Right lobe of liver (tissue), 6 donors: ENCODE measurements around the gene TSPAN9. TPM values are rescaled to one million over a fixed set of nuclear protein-coding genes. Genes with fewer than 3 reads are reported as not detected.

Experiments
- ATAC-seq, 4 donors: fragments of 200-7000 bp; cut with Tn5 transposase; one replicate each; pipeline ENCODE4 v1.9.1; 2020; ENCODE audit warnings: mild to moderate bottlenecking in 4 of 4, moderate library complexity in 4 of 4
- DNase-seq, 3 donors: peaks; one replicate each; pipeline ENCODE4 v3.0.0-alpha.2; 2020
- H3K27ac ChIP-seq, 3 donors: fragments of 200-600 bp; one replicate each; pipeline ENCODE4 v1.8.0; 2022
- H3K27me3 ChIP-seq, 2 donors: fragments of 200-600 bp; one replicate each; pipeline ENCODE4 v1.8.0; 2022
- H3K36me3 ChIP-seq, 4 donors: fragments of 200-600 bp; sonication (generic) in 1 of 4; one replicate each; pipeline versions ENCODE4 v1.5.1 to v1.8.0; 2017 to 2022; ENCODE audit warnings: control low read depth in 1 of 4
- H3K4me1 ChIP-seq, 4 donors: fragments of 200-600 bp; sonication (generic) in 1 of 4; one replicate each; pipeline versions ENCODE4 v1.5.1 to v1.8.0; 2017 to 2022; ENCODE audit warnings: control low read depth in 1 of 4
- H3K4me3 ChIP-seq, 3 donors: fragments of 200-600 bp; one replicate each; pipeline ENCODE4 v1.8.0; 2022
- H3K9me3 ChIP-seq, 4 donors: fragments of 200-600 bp; sonication (generic) in 1 of 4; one replicate each; pipeline versions ENCODE4 v1.5.1 to v1.8.0; 2017 to 2022; ENCODE audit warnings: control low read depth in 1 of 4
- POLR2A ChIP-seq: fragments of 450-650 bp; IDR thresholded peaks from one replicate; pipeline ENCODE4 v1.6.1; 2017; ENCODE audit warnings: antibody characterized with exemption, mild to moderate bottlenecking
- WGBS: methylation state at CpG from one replicate; pipeline ENCODE4 v1.1.6; 2018; ENCODE audit warnings: low coverage, low lambda C conversion rate; ENCODE audit not compliant: insufficient coverage; ENCODE audit errors: missing lambda C conversion rate; 5-methylcytosine and 5-hydroxymethylcytosine counted together
- intact Hi-C, 2 donors: fragments of 100-400 bp; cut with DNase I; formaldehyde crosslinking; loops; one replicate each; pipeline versions ENCODE4 v1.11.2 to v1.14.1; 2022
- total RNA-seq, 6 experiments: library from RNA; depleted of rRNA in 2 of 6; stranded (reverse); fragments of >200 nt in 2 of 6; fragmentation: NEBNext Ultra II Directional in 3 of 6; extraction: Animal tissue kit (Norgen Biotek cat#: 25700) in 3 of 6; gene quantifications; one replicate each; pipeline versions ENCODE4 v1.1.0 to v1.2.4, GENCODE V29; 2016 to 2023
- TF ChIP-seq, protein P1 (sequence below), 4 donors: fragments of 200-600 bp in 3 of 4; fragments of 450-650 bp in 1 of 4; IDR thresholded peaks; one replicate each; pipeline versions ENCODE4 v1.5.1 to v1.8.0; 2016 to 2022; ENCODE audit warnings: antibody characterized with exemption in 4 of 4, mild to moderate bottlenecking in 2 of 4
- donor health status: DM: no; HTN: yes; CAD: no.
- donor health status: DM: no; HTN: no; CAD: no.
- donor health status: DM: no; HTN: no; CAD: no.
- donor health status: DM: no; HTN: yes; CAD: no.
- donor health status: DM: no; HTN: yes; CAD: no.

Gene TSPAN9
- total RNA-seq, 6 experiments from 2014 or later, result 23.7 to 53.2 (median 39.8) TPM

DNA sequence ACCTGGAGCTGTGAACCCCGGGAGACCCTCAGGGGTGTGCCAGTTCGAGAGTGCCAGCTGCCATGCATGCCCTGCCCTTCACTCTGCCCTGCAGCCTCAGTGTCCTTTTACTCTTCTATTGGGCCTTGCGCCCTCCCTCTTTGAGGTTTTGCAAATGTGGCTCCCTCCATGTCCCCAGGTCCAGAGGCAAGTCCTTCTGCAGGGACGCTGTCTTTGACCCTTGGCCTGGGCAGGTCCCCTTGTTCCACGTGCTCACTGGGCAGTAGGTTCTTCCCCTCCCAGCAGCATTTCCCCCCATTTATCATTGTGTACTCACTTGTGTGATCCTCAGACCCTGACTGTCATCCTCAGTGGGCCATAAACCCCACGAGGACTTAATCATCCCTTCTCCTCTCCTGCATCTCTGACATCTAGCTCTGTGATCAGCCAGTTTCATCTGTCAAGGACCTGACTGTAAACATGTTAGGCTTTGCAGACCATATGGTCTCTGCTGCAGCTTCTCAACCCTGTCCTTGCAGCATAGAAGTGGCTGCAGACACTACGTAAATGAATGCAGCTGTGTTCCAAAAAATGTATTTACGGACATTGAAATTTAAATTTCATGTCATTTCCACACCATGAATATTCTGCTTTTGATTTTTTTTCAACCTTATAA lies 36.6 kb downstream of the TSPAN9 start:
- H3K9me3 ChIP-seq, result no peaks in the 10 kb centered on the region
- H3K4me3 ChIP-seq, result no peak overlapping the region
- peak in 2 of 3 donors; percentile 68 to 77 for DNase-seq
- peak; percentile 24 to 60 (median 56) for ATAC-seq
- peaks cover 0 to 71% (median 21%) of the 10 kb centered on the region in 4 donors for H3K4me1 ChIP-seq
- intact Hi-C loops, result no loop called here
- WGBS, result 56% methylated on average over 6 of the region's 8 CpGs
- H3K36me3 ChIP-seq, result no peaks in the 10 kb centered on the region
- no peaks in the 10 kb centered on the region for H3K27me3 ChIP-seq
- TF ChIP-seq, protein P1, sequence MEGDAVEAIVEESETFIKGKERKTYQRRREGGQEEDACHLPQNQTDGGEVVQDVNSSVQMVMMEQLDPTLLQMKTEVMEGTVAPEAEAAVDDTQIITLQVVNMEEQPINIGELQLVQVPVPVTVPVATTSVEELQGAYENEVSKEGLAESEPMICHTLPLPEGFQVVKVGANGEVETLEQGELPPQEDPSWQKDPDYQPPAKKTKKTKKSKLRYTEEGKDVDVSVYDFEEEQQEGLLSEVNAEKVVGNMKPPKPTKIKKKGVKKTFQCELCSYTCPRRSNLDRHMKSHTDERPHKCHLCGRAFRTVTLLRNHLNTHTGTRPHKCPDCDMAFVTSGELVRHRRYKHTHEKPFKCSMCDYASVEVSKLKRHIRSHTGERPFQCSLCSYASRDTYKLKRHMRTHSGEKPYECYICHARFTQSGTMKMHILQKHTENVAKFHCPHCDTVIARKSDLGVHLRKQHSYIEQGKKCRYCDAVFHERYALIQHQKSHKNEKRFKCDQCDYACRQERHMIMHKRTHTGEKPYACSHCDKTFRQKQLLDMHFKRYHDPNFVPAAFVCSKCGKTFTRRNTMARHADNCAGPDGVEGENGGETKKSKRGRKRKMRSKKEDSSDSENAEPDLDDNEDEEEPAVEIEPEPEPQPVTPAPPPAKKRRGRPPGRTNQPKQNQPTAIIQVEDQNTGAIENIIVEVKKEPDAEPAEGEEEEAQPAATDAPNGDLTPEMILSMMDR (IDR thresholded peaks at IDR 0.05), result no peak
- TF ChIP-seq POLR2A, result no peak
- H3K27ac ChIP-seq, result peak overlapping the region in 1 of 3 donors; percentile 33

DNA sequence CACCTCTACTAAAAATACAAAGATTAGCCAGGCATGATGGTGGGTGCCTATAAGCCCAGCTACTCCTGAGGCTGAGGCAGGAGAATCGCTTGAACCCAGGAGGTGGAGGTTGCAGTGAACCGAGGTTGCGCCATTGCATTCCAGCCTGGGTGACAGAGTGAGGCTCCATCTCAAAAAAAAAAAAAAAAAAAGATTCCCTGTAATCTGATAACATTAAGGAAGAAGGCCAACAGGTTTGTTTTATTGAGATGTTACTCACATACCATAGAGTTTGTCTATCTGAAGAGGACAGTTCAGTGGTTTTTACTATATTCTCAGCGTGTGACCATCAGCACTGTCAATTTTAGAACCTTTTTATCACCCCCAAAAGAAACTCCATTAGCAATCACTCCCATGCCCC lies 37.5 kb downstream of the TSPAN9 start:
- no peak for TF ChIP-seq POLR2A
- TF ChIP-seq, protein P1 (IDR thresholded peaks at IDR 0.05), result no peak
- WGBS, result 93% methylated on average over 3 of the region's 4 CpGs
- intact Hi-C loops, result no loop called here
- ATAC-seq, result no peak
- no peak overlapping the region for H3K4me3 ChIP-seq
- H3K27me3 ChIP-seq, result no peaks in the 10 kb centered on the region
- no peak for DNase-seq
- no peak overlapping the region for H3K27ac ChIP-seq
- H3K9me3 ChIP-seq, result no peaks in the 10 kb centered on the region
- H3K36me3 ChIP-seq, result no peaks in the 10 kb centered on the region
- peaks cover 0 to 77% (median 25%) of the 10 kb centered on the region in 4 donors for H3K4me1 ChIP-seq

DNA sequence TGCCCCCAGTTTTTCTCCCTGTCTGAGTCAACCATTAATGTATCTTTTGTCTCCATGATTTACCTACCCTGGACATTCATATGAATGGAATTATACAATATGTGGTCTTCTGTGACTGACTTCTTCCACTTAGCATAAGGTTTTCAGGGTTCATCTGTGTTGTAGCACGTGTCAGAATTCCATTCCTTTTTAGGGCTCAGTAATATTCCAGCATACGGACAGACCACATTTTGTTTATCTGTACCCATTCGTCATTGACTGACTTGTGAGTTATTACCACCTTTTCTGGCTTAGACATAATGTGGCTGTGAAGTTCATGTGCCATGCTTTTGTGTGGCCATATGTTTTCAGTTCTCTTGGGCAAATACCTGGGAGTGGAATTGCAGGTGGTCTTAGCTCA lies 37.9 kb downstream of the TSPAN9 start:
- DNase-seq, result no peak
- Histone ChIP-seq H3K9me3 (no peaks in the 10 kb centered on the region), H3K36me3 (no peaks in the 10 kb centered on the region), H3K4me3 (no peak overlapping the region), H3K4me1 (peaks cover 0 to 77% (median 25%) of the 10 kb centered on the region in 4 donors), H3K27ac (no peak overlapping the region), H3K27me3 (no peaks in the 10 kb centered on the region)
- intact Hi-C loops, result no loop called here
- ATAC-seq, result no peak
- no peak for TF ChIP-seq POLR2A
- TF ChIP-seq, protein P1 (IDR thresholded peaks at IDR 0.05), result no peak
- WGBS, result 91% methylated on average over 3 of the region's 3 CpGs

DNA sequence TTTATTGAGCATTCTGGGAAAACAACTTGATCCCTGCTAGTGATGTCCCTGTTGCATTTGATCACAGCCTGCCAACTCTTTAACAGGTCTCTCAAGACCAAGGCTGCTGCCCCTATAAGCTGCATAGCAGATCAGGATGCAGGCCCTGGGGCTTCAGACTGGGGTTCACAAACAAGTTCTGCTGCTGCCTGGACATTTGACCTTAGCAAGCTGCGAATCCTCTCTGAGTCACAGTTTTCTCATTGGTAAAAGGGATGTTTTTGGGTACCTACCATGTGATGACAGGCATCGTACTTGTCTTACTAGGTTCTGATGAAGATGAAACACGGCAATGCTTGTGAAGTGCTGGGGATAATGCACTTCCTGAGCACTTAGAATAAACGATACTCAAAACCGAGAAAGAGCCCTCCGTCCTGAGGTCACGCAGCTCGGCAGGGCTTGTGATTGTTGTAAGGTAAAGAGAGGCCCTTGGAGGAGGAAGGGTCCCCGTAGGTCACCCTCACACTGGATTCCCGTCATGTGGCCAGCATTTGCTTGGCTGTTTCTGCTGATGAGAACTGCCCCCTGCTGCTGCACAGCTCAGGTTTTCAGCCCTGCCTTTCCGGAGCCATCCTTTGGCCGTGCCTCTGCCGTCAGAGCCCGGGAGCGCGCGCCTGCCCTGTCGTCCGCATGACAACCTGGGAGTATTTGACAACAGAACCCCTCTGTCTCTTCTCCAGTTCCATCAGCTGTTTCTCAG lies 39.1 kb downstream of the TSPAN9 start:
- no peaks in the 10 kb centered on the region for H3K27me3 ChIP-seq
- TF ChIP-seq POLR2A, result no peak
- TF ChIP-seq, protein P1 (IDR thresholded peaks at IDR 0.05), result no peak
- DNase-seq, result no peak
- H3K4me1 ChIP-seq, result peaks cover 0 to 77% (median 24%) of the 10 kb centered on the region in 4 donors
- 76% methylated on average over 9 of the region's 19 CpGs for WGBS
- no peak for ATAC-seq
- H3K4me3 ChIP-seq, result no peak overlapping the region
- H3K9me3 ChIP-seq, result no peaks in the 10 kb centered on the region
- H3K27ac ChIP-seq, result peak overlapping the region; percentile 28 to 53 (median 47)
- intact Hi-C loops, result no loop called here
- H3K36me3 ChIP-seq, result no peaks in the 10 kb centered on the region
